HG02759 (cell line): ENCODE data around the gene FHIT.

ENCODE experiments used
- ATAC-seq: cut with Tn5 transposase; IDR thresholded peaks from one replicate; pipeline ENCODE4 v1.9.1; 2021; ENCODE audit warnings: mild to moderate bottlenecking, moderate library complexity; ENCODE audit not compliant: unreplicated experiment

Gene FHIT

DNA sequence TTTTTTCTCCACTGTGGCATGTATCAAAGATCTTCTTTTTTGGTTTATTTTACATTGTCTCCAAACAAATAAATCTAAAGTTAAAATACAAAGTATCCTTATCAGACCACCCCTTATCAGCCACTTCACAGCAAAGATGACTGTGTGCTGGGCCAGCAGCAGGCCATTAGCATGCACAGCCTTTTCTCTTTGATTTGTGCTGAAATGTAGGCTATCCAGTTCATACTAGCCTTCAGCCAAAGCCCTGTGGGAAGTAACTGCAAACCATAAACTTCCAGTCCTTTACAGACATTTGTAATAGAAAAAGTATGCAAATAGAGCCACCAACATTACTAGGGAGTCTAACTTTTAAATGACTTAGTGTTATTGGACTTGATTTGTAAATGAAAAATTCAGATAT, 816.3 kb downstream of the FHIT start:
- no peak for ATAC-seq

- ATAC-seq: no peak
Observed at GRCh38 chr3:60434323-60434722, 816.9 kb downstream of the FHIT start.

GRCh38 chr3:60431599-60431958, 819.7 kb downstream of the FHIT start:
- no peak for ATAC-seq

DNA sequence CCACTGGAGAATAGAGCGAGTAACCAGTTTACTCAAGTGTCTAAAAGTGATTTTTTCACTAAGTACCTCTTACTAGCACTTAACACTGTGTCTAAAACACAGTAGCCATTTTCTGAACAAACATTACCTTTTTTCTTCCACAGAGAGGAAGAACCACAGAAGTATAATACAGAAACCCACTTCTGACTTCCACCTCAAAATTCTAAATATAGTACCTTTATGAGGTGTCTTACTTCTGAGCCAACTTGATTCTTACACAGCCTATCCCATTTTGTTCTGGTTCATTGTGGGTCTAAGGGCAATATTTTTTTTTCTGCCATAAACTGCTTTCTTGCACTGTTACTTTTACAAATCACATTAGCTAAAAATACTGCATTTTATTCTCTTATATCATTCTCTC, 821.0 kb downstream of the FHIT start:
- no peak for ATAC-seq

DNA sequence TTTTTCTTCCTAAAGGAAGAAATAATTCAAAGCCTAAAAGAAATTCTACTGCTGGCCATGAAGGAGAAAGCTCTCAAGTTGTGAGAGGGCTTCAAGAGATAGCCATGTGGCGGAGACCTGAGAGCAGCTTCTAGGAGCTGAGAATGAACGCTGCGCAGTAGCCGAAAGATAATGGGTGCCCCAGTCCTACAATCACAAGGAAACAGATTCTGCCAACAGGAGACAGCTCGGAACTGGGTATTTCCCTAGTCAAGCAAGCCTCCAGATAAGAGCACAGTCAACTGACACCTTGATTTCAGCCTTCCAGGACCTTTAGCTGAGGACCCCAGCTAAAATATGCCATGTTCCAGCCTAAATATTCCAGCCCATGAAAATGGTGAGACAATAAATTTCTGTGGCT, 824.1 kb downstream of the FHIT start:
- ATAC-seq: no peak

- ATAC-seq: no peak
Observed at GRCh38 chr3:60424942-60425341, 826.3 kb downstream of the FHIT start.

GRCh38 chr3:60424034-60424433, 827.2 kb downstream of the FHIT start:
- ATAC-seq: no peak

DNA sequence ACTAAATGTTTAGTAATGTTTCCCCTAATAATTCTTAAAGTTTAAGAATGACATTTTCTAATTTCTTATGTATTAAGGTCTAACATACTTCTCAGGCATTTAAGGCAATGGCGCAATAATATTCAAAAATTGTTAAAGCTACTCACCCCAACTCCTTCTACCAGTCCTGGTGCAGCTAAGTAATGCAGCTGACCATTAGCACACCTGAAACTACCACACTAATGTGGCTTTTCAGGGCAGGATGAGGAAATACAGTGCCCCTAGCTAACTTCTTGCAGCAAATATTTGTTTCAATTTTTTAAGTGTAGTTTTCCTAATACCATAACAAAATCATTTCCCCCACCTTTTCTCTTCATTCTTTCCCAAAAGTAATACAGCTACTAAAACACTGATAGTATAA, 827.7 kb downstream of the FHIT start:
- no peak for ATAC-seq

DNA sequence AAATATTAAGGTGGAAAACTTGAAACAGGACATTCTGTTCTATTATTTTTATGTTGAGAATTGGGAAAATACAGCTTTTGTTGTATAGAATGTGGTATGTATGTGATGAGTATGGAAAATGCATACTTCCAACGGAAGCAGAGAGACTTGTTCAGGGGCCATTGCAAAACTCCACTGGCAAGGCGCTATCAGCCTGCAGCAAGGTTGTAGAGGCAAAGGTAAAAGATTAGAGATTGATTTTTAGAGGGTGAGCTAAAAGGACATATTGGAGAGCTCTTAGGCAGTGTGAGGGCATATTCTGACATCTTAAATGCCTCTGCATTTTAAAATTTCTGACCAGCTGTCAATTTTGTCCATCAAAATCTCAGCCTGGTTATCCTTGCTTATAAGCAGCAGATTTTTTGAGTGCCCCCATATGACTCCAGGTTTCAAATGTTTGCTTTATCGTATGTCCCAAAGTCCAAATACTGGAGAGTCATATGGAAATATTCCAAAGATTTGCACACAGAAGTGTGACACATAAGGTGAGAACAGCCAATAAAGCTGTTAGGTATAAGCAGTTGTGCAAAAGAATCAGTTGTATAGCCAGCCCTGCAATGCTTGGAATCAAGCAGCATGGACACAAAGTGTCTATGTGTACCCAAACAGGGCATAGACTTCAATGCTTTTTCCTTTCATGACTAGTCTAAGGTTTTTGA, 829.4 kb downstream of the FHIT start:
- no peak for ATAC-seq

DNA sequence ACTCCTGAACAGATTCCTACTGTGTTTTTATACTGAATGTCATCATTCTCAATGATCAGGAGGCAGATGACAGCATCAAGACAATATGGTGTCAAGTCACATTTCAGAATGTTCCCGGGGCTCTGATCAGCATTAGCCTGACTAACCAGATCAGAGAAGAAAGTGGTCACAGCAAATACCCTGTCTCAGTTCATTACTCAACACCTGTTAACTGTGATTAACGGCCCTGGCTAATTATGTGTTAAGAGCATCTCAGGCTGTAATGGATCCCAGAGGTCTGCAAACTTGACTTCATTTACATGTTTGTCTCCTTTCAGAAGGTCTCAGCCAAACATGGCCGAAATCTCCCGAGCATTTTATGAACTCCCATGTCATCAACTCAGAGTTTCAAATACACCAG, 833.7 kb downstream of the FHIT start:
- ATAC-seq: no peak

- ATAC-seq: no peak
Observed at GRCh38 chr3:60414011-60414410, 837.2 kb downstream of the FHIT start.

GRCh38 chr3:60413551-60413950, 837.7 kb downstream of the FHIT start:
- no peak for ATAC-seq

DNA sequence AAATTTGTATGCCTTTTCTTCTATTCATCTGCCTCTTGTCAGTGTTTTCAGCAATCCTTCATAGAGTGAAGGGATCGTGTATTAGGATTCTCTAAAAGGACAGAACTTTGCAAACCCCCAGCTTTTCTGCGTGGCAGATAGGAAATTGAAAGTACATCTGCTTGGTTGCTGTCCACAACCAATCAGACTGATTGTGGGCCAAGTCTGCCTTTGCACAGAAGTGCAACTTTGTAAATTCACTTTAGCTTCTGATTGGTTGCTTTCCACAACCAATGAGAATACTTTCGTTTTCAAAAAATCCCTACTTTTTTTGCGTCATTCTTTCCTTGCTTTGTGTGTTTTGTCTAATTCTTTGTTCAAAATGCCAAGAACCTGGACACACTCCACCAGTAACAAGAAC, 847.4 kb downstream of the FHIT start:
- no peak for ATAC-seq

DNA sequence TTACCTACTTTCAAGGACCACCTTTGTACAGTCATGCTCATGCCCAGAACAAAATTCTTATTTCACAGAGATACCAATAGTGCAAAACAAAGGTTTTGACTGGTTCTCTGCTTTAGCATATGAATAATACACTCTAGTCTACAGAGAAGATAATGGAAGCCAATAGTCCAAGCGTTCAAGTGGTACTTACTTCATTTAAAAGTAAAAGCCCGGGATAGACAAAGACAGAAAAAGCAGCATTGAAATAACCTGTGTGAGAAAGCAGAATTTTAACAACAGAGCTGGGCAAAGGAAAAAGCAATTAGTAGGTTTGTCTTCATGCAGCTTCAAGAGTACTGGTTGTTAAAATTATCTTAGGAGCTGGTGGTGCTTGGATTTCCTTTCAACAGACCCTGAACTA, 848.3 kb downstream of the FHIT start:
- no peak for ATAC-seq

GRCh38 chr3:60399861-60400845, 851.1 kb downstream of the FHIT start:
- no peak for ATAC-seq

GRCh38 chr3:60399292-60399691, 852.0 kb downstream of the FHIT start:
- no peak for ATAC-seq

DNA sequence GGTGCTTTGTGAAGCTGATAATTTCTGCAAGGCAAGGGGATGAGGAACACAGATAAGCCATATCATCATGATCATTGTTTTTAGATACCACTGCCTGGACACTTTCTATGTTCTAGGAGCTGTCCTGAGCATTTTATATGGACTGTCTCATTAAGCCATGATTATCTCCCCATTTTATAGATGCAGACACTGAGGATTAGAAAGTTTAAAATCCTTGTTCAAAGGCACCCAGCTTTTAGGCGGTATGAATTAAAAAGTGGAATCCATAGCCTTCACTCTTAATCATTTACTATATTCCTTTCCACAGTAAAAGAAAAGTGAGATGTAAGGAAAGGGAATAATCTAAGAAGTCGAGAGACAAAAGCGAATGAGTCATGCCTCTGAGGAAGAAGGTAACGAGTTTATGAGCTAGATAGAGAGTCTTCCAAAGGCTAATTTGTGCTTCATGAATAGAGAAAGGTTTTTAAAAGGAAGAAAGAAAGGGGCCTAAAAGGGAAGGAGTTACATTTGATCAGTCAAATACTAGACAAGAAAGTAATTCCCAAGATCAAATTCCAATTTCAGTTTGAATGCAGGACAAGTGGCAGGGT, 856.0 kb downstream of the FHIT start:
- no peak for ATAC-seq

DNA sequence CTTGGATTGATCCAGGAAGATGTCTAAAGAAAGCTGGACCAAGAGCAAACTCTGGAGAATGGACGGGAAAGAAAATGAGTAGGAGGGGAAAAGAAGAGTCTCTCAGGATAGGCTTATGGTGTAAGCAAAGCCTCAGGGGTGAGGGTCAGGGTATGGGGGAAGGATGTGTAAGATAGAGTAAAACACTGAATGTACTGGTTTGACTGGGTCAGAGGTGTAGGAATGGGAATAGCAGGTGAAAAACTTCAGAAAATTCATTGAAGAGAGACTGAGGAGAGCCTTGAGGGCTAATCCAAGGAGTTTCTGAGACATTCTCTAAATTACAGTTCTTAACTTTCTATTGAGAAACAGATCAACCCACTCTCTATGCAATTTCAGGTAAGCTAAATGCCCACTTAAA, 857.3 kb downstream of the FHIT start:
- no peak for ATAC-seq

GRCh38 chr3:60392501-60392900, 858.8 kb downstream of the FHIT start:
- no peak for ATAC-seq

DNA sequence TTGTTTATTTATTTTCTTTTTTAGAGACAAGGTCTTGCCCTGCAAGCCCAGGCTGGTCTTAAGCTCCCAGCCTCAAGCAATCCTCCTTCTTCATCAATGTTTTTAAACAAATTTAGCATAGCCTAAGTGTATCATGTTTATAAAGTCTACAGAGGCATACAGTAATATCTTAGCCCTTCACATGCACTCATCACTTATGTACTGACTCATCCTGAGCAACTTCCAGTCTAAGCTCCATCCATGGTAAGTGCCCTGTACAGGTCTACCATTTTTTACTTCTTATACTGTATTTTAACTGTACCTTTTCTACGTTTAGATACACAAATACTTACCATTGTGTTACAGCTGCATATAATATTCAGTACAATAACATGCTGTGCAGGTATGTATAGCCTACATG, 860.0 kb downstream of the FHIT start:
- no peak for ATAC-seq

DNA sequence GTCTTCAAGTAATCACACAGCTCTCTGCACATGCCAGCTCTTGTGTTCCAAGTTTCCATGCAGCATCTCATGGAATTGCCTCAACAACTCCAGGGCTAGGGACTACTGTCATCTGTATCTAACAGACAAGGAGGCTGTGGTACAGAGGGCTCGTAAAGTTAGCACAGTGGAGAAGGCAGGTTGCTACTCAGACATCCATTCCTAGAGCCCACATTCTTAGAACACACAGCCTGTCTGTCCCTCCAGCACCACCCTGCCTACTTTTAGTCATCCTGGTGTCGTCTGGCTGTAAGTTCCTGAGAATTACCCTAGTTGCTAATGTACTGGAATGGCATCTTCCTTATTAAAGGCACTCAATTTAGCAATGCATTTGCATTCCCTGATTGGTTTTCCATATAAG, 862.5 kb downstream of the FHIT start:
- no peak for ATAC-seq

DNA sequence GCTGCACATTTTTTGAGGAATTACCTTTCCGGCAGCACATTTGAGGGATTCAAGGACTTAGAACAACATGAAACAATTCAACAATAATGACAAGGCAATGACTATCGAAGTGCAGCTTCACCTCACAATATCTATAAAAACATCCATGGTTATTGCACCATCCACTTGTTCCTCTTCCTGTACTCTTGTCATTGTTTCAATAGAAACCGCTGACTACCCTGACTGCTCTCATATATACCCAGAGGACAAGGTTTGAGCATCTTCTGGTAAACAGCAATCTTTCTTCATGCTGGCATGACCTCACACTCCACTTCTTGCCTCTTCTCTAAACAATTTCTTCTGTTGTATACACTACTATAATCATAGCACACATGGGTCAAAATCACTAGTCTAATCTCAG, 864.9 kb downstream of the FHIT start:
- no peak for ATAC-seq
